Esophagus squamous epithelium (tissue), 5 donors: ENCODE results near the gene OPN5. TPM values are rescaled to one million over a fixed set of nuclear protein-coding genes. Genes with fewer than 3 reads are reported as not detected.

Experiments used
- DNase-seq: peaks from one replicate; lab custom pipeline; 2025; lab: John Stamatoyannopoulos, UW
- H3K27ac ChIP-seq, 4 donors: fragments of 200-600 bp; sonication (generic); one replicate each; pipeline ENCODE4 v1.5.1; 2016 to 2019; ENCODE audit warnings: mild to moderate bottlenecking in 1 of 4
- H3K27me3 ChIP-seq, 4 donors: fragments of 200-600 bp; sonication (generic); 1 replicate in 3 of 4; 2 replicates in 1 of 4; pipeline versions ENCODE4 v1.5.1 to v1.6.0; 2017 to 2021; ENCODE audit warnings: antibody characterized with exemption in 1 of 4
- H3K36me3 ChIP-seq, 3 donors: fragments of 200-600 bp; sonication (generic); one replicate each; pipeline ENCODE4 v1.5.1; 2016 to 2019
- H3K4me1 ChIP-seq, 3 donors: fragments of 200-600 bp; sonication (generic); one replicate each; pipeline ENCODE4 v1.5.1; 2017 to 2019
- H3K4me3 ChIP-seq, 4 donors: fragments of 200-600 bp; sonication (generic); 1 replicate in 3 of 4; 2 replicates in 1 of 4; pipeline ENCODE4 v1.5.1; 2016 to 2019; ENCODE audit warnings: mild to moderate bottlenecking in 2 of 4, moderate library complexity in 1 of 4
- H3K9me3 ChIP-seq, 3 donors: fragments of 200-600 bp; sonication (generic); one replicate each; pipeline ENCODE4 v1.5.1; 2016 to 2019
- POLR2A ChIP-seq, 4 donors: fragments of 450-650 bp; IDR thresholded peaks; one replicate each; pipeline ENCODE4 v1.6.1; 2017; ENCODE audit warnings: antibody characterized with exemption in 4 of 4, mild to moderate bottlenecking in 4 of 4, moderate library complexity in 3 of 4
- WGBS, 2 donors: methylation state at CpG; one replicate each; pipeline ENCODE4 v1.1.5; 2018; 5-methylcytosine and 5-hydroxymethylcytosine counted together
- intact Hi-C: fragments of 100-400 bp; cut with DNase I; formaldehyde crosslinking; loops from one replicate; pipeline ENCODE4 v1.15.0; 2022
- total RNA-seq, 4 donors: library from RNA; depleted of rRNA; stranded (reverse); fragments of >200 nt; gene quantifications; one replicate each; pipeline ENCODE4 v1.1.0, GENCODE V29; 2016
- TF ChIP-seq, protein P1 (sequence below), 6 experiments: fragments of 450-650 bp in 4 of 6; fragments of 200-600 bp in 2 of 6; sonication (generic) in 2 of 6; IDR thresholded peaks; one replicate each; pipeline ENCODE4 v1.5.1; 2016 to 2019; ENCODE audit warnings: antibody characterized with exemption in 6 of 6, mild to moderate bottlenecking in 4 of 6, moderate library complexity in 4 of 6
- donor health status: DM: yes; HTN: yes; CAD: no.

OPN5 gene
- total RNA-seq, 4 donors from 2014 or later, result not detected

DNA sequence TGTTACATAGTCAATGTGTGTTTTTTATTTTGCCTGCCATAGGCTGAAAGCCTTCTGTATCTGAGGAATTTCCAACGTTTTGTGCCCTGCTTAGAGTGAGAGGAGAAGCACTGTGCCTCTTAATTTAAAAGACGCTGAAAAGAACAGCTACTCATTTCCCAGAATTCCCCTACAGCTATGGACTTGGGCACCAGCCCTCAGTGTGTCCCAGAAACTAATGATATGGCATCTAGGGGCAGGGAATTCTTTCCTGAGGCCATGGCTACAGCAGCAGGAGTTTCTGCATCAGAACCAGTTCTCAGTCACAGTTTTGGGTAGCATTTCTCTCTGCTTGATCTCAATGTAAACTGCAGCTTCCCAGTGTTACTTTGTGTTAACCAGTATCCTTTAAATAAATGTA lies 20.2 kb downstream of the OPN5 start:
- Histone ChIP-seq H3K27ac (no peak overlapping the region), H3K27me3 (peaks cover 0 to 3% (median 0%) of the 10 kb centered on the region in 4 donors), H3K9me3 (no peaks in the 10 kb centered on the region), H3K4me1 (no peaks in the 10 kb centered on the region), H3K4me3 (no peak overlapping the region), H3K36me3 (no peaks in the 10 kb centered on the region)
- 58 to 68% methylated on average over 2 of the region's 2 CpGs for WGBS, 2 donors
- no peak for DNase-seq
- intact Hi-C loops, result no loop called here
- no peak for TF ChIP-seq POLR2A (IDR thresholded peaks at IDR 0.05)
- TF ChIP-seq, protein P1, sequence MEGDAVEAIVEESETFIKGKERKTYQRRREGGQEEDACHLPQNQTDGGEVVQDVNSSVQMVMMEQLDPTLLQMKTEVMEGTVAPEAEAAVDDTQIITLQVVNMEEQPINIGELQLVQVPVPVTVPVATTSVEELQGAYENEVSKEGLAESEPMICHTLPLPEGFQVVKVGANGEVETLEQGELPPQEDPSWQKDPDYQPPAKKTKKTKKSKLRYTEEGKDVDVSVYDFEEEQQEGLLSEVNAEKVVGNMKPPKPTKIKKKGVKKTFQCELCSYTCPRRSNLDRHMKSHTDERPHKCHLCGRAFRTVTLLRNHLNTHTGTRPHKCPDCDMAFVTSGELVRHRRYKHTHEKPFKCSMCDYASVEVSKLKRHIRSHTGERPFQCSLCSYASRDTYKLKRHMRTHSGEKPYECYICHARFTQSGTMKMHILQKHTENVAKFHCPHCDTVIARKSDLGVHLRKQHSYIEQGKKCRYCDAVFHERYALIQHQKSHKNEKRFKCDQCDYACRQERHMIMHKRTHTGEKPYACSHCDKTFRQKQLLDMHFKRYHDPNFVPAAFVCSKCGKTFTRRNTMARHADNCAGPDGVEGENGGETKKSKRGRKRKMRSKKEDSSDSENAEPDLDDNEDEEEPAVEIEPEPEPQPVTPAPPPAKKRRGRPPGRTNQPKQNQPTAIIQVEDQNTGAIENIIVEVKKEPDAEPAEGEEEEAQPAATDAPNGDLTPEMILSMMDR (IDR thresholded peaks at IDR 0.05), result no peak

DNA sequence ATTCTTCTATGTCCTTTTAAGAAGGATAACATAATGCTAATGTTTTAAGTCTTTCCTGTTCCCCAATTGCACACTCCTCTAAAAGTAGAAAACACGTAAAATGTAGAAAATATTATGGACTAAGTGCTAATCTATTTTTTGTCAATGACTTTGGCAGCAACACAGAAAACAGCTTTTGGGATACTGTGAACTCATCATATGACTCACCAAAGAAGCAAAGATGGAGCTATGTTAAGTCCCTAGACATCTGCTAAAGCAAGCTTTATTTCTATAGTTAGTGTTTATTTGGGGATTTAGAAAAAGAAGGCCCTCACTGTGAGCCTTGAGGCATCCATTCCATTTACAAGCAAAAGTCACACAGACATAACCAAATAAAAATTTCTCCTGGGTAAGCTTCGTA lies 23.0 kb downstream of the OPN5 start:
- Histone ChIP-seq H3K27ac (no peak overlapping the region), H3K36me3 (no peaks in the 10 kb centered on the region), H3K4me3 (no peak overlapping the region), H3K27me3 (peaks cover 0 to 14% (median 0%) of the 10 kb centered on the region in 4 donors), H3K9me3 (no peaks in the 10 kb centered on the region), H3K4me1 (no peaks in the 10 kb centered on the region)
- intact Hi-C loops, result no loop called here
- DNase-seq, result no peak
- 31 to 64% methylated on average over 2 of the region's 2 CpGs for WGBS, 2 donors
- TF ChIP-seq, protein P1 (IDR thresholded peaks at IDR 0.05), result no peak
- no peak for TF ChIP-seq POLR2A (IDR thresholded peaks at IDR 0.05)

DNA sequence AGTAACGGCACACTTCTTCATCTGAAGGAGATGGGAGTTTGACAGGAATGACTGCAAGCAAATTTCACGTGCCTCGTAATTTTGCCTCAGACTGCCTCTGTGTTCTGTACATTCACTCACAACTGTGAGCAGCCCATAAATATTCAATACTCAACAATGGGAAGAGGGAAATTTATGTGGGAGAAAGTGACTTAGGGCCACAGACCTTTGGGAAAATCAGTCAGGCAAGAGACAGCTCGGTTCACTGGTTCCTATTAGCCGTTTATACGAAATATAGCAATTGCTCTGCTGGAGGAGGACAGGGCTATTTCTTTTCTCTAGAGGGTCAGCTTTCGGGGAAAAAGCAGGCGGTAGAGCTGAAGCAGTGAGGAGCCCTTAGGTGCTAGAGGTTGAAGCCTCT lies 28.0 kb downstream of the OPN5 start:
- Histone ChIP-seq H3K4me3 (no peak overlapping the region), H3K36me3 (no peaks in the 10 kb centered on the region), H3K9me3 (no peaks in the 10 kb centered on the region), H3K27me3 (peaks cover 0 to 24% (median 0%) of the 10 kb centered on the region in 4 donors), H3K4me1 (no peaks in the 10 kb centered on the region), H3K27ac (no peak overlapping the region)
- DNase-seq, result no peak
- TF ChIP-seq, protein P1 (IDR thresholded peaks at IDR 0.05), result no peak
- no peak for TF ChIP-seq POLR2A (IDR thresholded peaks at IDR 0.05)
- WGBS, 2 donors, result 86 to 94% methylated on average over 8 of the region's 8 CpGs
- intact Hi-C loops, result no loop called here

DNA sequence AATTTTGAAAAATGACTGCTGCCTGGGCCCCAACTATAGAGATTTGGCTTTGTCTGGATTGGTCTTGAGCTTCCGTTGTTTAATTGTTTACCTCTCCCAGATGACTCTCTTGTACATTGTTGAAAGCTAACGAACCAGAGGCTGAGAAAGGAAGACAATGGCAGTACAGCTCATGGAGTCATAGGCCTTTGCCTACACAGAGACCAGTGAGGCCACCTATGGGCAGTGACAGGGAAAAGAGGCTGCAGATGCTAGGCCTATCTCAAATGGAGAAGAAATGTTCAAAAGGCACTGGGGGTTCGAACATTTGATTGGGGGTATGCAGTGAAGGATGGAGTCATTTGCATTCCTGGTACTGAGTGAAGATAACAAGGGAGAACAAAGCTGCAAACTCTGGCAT lies 29.1 kb downstream of the OPN5 start:
- TF ChIP-seq, protein P1 (IDR thresholded peaks at IDR 0.05), result peak in 1 of 6 experiments; percentile 7
- TF ChIP-seq POLR2A (IDR thresholded peaks at IDR 0.05), result no peak
- WGBS, 2 donors, result 59 to 79% methylated on average over 2 to 3 of the region's 3 CpGs
- Histone ChIP-seq H3K9me3 (no peaks in the 10 kb centered on the region), H3K36me3 (no peaks in the 10 kb centered on the region), H3K27me3 (peaks cover 0 to 24% (median 0%) of the 10 kb centered on the region in 4 donors), H3K4me1 (no peaks in the 10 kb centered on the region), H3K27ac (no peak overlapping the region), H3K4me3 (no peak overlapping the region)
- DNase-seq, result no peak
- intact Hi-C loops, result no loop called here

DNA sequence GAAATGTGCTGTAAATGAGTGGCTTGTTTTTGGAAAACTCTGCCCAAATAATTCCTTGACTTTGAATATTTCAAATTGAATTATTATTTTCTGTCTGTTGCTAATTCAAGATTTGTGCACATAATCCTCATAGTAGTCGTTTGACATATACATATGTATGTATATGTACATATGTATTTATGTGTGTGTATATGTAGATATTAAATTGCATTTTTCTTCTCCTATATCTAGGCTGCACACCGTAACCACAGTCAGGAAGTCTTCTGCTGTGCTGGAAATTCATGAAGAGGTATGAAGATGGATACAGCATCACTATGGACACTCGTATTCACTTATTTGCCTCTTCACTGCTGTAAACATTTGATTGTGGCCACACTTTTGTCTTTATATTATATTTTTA lies 29.6 kb downstream of the OPN5 start:
- Histone ChIP-seq H3K27me3 (peaks cover 0 to 25% (median 0%) of the 10 kb centered on the region in 4 donors), H3K9me3 (no peaks in the 10 kb centered on the region), H3K4me3 (no peak overlapping the region), H3K36me3 (no peaks in the 10 kb centered on the region), H3K4me1 (no peaks in the 10 kb centered on the region), H3K27ac (no peak overlapping the region)
- no peak for DNase-seq
- intact Hi-C loops, result no loop called here
- no peak for TF ChIP-seq POLR2A (IDR thresholded peaks at IDR 0.05)
- TF ChIP-seq, protein P1 (IDR thresholded peaks at IDR 0.05), result no peak
- 75 to 88% methylated on average over 3 of the region's 3 CpGs for WGBS, 2 donors
